Cerebellar cortex (tissue), 1 donor: Measurements from ENCODE around the gene SIM2.

Experiments used
- DNase-seq: peaks from one replicate; pipeline ENCODE4 v3.0.0-alpha.2; 2015; ENCODE audit warnings: low spot score

Gene SIM2

GRCh38 chr21:36699546-36700294, 805 bp downstream of the SIM2 start:
- DNase-seq, result no peak

- no peak for DNase-seq
Observed at GRCh38 chr21:36700295-36700970, 1.5 kb downstream of the SIM2 start.

DNA sequence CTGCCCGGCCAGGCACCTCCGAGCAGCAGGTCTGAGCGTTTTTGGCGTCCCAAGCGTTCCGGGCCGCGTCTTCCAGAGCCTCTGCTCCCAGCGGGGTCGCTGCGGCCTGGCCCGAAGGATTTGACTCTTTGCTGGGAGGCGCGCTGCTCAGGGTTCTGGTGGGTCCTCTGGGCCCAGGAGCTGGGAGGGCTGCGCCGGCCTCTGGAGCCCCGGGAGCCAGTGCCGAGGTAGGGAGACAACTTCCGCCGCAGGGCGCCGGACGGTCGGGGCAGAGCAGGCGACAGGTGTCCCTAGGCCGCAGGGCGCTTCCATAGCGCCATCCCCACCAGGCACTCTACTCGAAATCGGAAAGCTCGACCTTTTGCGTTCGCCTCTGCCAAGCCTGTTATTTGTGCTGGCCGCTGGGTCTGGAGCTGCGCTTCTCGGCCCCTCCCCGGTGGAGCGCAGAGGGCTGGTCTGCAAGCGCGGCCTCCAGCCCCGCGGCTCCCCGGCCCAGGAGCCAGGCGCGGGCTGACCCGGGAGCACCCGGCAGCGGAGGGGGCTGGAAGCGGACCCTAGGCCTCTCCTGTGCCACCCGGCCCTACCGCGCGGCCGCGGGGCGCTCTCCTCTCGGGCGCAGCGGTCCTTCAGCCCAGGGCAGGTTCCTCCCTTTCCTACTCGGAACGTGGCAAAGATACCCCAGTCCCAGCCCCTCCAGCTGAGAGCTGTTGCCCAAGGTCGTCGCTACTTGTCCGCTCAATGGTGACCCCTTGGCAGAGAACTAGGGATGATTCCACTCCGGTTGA, 2.2 kb downstream of the SIM2 start:
- no peak for DNase-seq

GRCh38 chr21:36701756-36702621, 3.1 kb downstream of the SIM2 start:
- DNase-seq, result no peak

GRCh38 chr21:36702622-36702968, 3.7 kb downstream of the SIM2 start:
- no peak for DNase-seq

GRCh38 chr21:36703123-36703522, 4.2 kb downstream of the SIM2 start:
- no peak for DNase-seq

DNA sequence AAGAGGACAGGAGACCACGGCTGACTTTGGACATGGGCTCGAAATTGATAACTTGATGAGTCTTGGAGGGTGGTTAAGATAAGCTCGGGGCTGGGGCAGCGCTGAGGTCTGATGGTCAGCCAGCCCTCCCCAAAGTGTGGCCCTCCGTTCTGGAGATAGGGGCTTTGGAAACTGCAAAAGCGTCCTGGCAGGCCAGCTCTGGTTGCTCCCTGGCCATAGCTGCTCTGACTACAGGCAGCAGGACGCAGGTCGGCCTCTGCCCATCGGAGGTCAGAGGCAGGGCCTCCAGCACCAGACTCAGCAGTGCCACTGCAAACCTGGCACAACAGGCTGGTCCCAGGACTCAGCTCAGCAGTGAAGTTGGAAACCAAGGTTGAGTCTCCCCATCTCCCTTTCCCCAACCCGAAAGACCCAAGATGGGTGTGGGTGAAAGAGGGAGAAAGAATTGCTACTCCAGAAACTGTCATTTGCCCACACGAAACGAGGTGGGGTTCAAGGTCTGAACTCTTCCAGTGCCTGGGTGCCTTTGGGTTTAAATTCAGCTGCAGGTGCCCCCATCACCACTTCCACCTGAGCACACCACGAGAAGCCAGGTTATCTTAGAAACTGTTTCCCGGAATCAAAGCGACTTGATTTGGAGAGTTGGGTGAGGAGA, 4.8 kb downstream of the SIM2 start:
- DNase-seq, result no peak

DNA sequence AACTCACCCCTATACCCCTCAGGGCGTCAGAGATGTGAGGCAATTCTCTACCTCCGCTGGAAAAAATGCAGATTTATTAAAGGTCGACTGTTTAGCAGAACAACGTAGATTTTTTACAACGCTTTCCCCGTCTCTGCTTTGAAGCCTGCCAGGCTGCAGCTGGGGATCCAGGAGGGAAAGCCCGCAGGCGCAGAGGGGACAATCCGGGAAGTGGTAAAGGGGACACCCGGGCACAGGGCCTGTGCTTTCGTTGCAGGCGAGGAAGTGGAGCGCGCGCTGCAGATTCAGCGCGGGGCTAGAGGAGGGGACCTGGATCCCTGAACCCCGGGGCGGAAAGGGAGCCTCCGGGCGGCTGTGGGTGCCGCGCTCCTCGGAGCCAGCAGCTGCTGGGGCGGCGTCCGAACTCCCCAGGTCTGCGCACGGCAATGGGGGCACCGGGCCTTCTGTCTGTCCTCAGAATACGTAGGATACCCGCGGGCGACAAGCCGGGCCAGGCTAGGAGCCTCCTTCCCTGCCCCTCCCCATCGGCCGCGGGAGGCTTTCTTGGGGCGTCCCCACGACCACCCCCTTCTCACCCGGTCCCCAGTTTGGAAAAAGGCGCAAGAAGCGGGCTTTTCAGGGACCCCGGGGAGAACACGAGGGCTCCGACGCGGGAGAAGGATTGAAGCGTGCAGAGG, 5.5 kb downstream of the SIM2 start:
- no peak for DNase-seq

DNA sequence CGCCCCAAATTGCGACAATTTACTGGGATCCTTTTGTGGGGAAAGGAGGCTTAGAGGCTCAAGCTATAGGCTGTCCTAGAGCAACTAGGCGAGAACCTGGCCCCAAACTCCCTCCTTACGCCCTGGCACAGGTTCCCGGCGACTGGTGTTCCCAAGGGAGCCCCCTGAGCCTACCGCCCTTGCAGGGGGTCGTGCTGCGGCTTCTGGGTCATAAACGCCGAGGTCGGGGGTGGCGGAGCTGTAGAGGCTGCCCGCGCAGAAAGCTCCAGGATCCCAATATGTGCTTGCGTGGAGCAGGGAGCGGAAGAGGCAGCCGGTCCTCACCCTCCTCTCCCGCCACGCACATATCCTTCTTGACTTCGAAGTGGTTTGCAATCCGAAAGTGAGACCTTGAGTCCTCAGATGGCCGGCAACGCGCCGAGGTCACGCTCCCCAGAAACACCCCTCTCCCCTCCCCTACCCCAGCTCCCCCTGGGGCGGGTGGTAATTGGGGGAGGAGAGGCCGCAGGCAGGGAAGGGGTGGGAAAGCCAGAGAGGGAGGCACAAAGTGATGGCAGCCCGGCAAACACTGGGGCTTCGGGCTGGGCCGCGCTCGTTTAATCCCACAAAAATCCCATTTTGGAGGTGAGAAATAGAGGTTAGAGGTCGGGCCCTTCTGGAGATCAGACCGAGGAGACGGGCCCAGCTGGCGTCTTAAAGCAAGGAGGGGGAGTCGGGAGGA, 6.2 kb downstream of the SIM2 start:
- DNase-seq, result no peak

GRCh38 chr21:36705679-36706481, 7.0 kb downstream of the SIM2 start:
- DNase-seq, result no peak

DNA sequence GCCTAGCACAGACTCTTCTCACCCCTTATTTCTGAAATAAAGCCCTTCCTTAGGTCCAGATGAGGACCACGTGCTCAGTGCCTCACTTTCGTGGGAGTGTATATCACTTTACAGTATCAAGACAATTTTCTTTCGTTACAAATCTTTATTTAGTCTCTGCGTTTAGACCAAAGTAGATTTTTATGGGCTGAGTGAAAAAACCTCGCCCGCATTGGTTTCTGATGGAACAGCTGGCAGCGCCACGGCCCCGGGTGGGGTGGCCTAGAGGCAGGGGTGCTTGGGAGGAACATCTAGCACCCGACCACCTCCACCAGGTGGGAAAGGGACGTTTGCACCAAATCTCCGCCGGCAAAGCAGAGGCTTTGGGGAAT, 7.6 kb downstream of the SIM2 start:
- no peak for DNase-seq

GRCh38 chr21:36706951-36707762, 8.2 kb downstream of the SIM2 start:
- DNase-seq, result peak; percentile 16

- DNase-seq, result no peak
Observed at GRCh38 chr21:36707763-36708285, 8.9 kb downstream of the SIM2 start.

DNA sequence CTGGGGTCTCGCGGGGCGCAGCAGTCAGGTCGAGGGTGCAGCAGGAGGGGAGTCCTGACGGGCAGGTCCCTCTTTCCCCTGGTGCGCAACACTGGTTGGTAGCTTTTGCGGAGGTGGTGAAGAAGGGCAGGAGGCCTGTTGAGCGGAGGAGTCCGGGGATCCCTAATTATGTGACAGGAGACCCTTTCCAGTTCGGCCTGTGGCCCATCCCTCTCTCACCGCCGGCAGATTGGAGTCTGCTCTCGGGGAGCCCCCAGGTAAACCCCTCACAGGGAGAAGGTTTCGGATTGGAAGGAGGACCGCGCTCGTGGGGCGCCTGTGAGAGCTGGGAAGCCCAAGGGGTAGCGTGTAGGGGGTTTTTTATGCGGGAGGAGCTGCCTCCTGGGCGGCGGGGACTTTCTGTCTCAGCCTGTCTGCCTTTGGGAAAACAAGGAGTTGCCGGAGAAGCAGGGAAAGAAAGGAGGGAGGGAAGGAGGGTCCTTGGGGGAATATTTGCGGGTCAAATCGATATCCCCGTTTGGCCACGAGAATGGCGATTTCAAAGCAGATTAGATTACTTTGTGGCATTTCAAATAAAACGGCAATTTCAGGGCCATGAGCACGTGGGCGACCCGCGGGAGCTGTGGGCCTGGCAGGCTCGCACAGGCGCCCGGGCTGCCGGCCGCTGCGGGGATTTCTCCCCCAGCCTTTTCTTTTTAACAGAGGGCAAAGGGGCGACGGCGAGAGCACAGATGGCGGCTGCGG, 9.5 kb downstream of the SIM2 start:
- DNase-seq, result no peak

- no peak for DNase-seq
Observed at GRCh38 chr21:36709030-36709867, 10.3 kb downstream of the SIM2 start.

DNA sequence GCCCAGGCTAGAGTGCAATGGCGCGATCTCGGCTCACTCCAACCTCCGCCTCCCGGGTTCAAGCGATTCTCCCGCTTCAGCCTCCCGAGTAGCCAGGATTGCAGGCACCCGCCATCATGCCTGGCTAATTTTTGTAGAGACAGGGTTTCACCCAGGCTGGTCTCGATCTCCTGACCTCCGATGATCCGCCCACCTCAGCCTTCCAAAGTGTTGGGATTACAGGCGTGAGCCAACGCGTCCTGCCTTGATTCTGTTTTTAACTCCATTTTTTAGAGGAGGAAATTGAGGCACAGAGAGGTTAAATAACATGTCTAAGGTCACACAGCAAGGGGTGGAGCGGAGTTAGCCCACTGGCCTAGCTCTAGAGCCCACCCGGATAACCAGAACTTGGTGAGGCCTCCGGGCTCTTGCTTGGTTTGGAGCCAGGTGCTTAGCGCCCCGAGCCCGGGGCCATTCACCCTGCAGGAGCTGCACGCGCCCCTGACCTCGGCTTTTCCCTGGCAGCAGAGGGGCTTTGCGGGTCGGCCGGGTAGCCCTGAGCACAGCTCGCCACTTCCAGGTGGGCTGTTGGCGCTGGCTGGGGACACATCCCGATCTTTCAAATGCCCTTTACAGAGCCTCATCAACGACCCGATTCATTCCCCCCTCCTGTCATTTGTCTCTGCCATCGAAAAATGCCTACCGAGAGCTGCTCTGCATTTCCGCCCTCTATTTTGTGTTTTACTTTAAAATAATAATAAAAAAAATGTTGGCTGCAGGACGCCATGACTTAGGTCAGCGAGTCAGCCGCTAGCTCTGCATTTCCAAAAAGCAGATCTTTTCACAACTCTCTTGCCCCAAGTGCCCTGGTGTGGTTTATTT, 11.2 kb downstream of the SIM2 start:
- DNase-seq, result no peak
